Measurements from ENCODE around the gene LRFN5.

Gene LRFN5

GRCh38 chr14:41641690-41642089, 35.0 kb downstream of the LRFN5 start:
- Histone ChIP-seq H3K4me3 (ENCODE audit: low read length) (no peak overlapping the region), H3F3A (ENCODE audit: control insufficient read depth, insufficient read depth) (no peaks in the 10 kb centered on the region), H3K27me3 (ENCODE audit: control insufficient read depth, low read length) (no peaks in the 10 kb centered on the region), H3K4me2 (ENCODE audit: low read length) (no peak overlapping the region), H3K4me1 (ENCODE audit: control insufficient read depth, low read length) (no peaks in the 10 kb centered on the region), H3K27ac (ENCODE audit: low read depth, low read length) (no peak overlapping the region), H3K79me2 (ENCODE audit: control insufficient read depth, low read length) (no peaks in the 10 kb centered on the region), H3K36me3 (ENCODE audit: control insufficient read depth, low read length) (no peaks in the 10 kb centered on the region), H3K9me2 (replicated peaks; ENCODE audit: control insufficient read depth, low read length) (no peaks in the 10 kb centered on the region), H3K9me3 (ENCODE audit: control insufficient read depth, insufficient read depth, low read length) (no peaks in the 10 kb centered on the region), H4K20me1 (ENCODE audit: control insufficient read depth, insufficient read depth, low read depth, low read length) (no peaks in the 10 kb centered on the region)
- TF ChIP-seq EZH2phosphoT487 (IDR thresholded peaks at IDR 0.05; ENCODE audit: borderline replicate concordance, low read length), result no peak
- no peak for TF ChIP-seq CTCF (IDR thresholded peaks at IDR 0.05; ENCODE audit: low read depth, low read length, poor library complexity, severe bottlenecking)

- H3K79me2 ChIP-seq (ENCODE audit: control insufficient read depth, low read length), result no peaks in the 10 kb centered on the region
Observed at GRCh38 chr14:41642367-41642766, 35.7 kb downstream of the LRFN5 start.

GRCh38 chr14:41642789-41643188, 36.1 kb downstream of the LRFN5 start:
- Histone ChIP-seq H3F3A (ENCODE audit: control insufficient read depth, insufficient read depth) (no peaks in the 10 kb centered on the region), H3K4me2 (ENCODE audit: low read length) (no peak overlapping the region), H3K27me3 (ENCODE audit: control insufficient read depth, low read length) (no peaks in the 10 kb centered on the region), H4K20me1 (ENCODE audit: control insufficient read depth, insufficient read depth, low read depth, low read length) (no peaks in the 10 kb centered on the region), H3K9me3 (ENCODE audit: control insufficient read depth, insufficient read depth, low read length) (no peaks in the 10 kb centered on the region), H3K4me1 (ENCODE audit: control insufficient read depth, low read length) (no peaks in the 10 kb centered on the region), H3K27ac (ENCODE audit: low read depth, low read length) (no peak overlapping the region), H3K4me3 (ENCODE audit: low read length) (no peak overlapping the region), H3K79me2 (ENCODE audit: control insufficient read depth, low read length) (no peaks in the 10 kb centered on the region), H3K9me2 (replicated peaks; ENCODE audit: control insufficient read depth, low read length) (no peaks in the 10 kb centered on the region), H3K36me3 (ENCODE audit: control insufficient read depth, low read length) (no peaks in the 10 kb centered on the region)
- no peak for TF ChIP-seq EZH2phosphoT487 (IDR thresholded peaks at IDR 0.05; ENCODE audit: borderline replicate concordance, low read length)
- no peak for TF ChIP-seq CTCF (IDR thresholded peaks at IDR 0.05; ENCODE audit: low read depth, low read length, poor library complexity, severe bottlenecking)

More at GRCh38 chr14:41642367-41642766, 35.7 kb downstream of the LRFN5 start:
- H3K27ac ChIP-seq (ENCODE audit: low read depth, low read length), result no peak overlapping the region
- no peak overlapping the region for H3K4me2 ChIP-seq (ENCODE audit: low read length)
- H3K9me3 ChIP-seq (ENCODE audit: control insufficient read depth, insufficient read depth, low read length), result no peaks in the 10 kb centered on the region
- no peaks in the 10 kb centered on the region for H3K4me1 ChIP-seq (ENCODE audit: control insufficient read depth, low read length)
- H3K4me3 ChIP-seq (ENCODE audit: low read length), result no peak overlapping the region
- H3K27me3 ChIP-seq (ENCODE audit: control insufficient read depth, low read length), result no peaks in the 10 kb centered on the region
- no peaks in the 10 kb centered on the region for H3K36me3 ChIP-seq (ENCODE audit: control insufficient read depth, low read length)
- H3K9me2 ChIP-seq (replicated peaks; ENCODE audit: control insufficient read depth, low read length), result no peaks in the 10 kb centered on the region
- no peaks in the 10 kb centered on the region for H3F3A ChIP-seq (ENCODE audit: control insufficient read depth, insufficient read depth)
- TF ChIP-seq EZH2phosphoT487 (IDR thresholded peaks at IDR 0.05; ENCODE audit: borderline replicate concordance, low read length) (no peak), CTCF (IDR thresholded peaks at IDR 0.05; ENCODE audit: low read depth, low read length, poor library complexity, severe bottlenecking) (no peak)
- no peaks in the 10 kb centered on the region for H4K20me1 ChIP-seq (ENCODE audit: control insufficient read depth, insufficient read depth, low read depth, low read length)

GRCh38 chr14:41644606-41645005, 37.9 kb downstream of the LRFN5 start:
- H3K36me3 ChIP-seq (ENCODE audit: control insufficient read depth, low read length), result no peaks in the 10 kb centered on the region
- TF ChIP-seq EZH2phosphoT487 (IDR thresholded peaks at IDR 0.05; ENCODE audit: borderline replicate concordance, low read length), result no peak
- TF ChIP-seq CTCF (IDR thresholded peaks at IDR 0.05; ENCODE audit: low read depth, low read length, poor library complexity, severe bottlenecking), result no peak
- H4K20me1 ChIP-seq (ENCODE audit: control insufficient read depth, insufficient read depth, low read depth, low read length), result no peaks in the 10 kb centered on the region
- H3K9me3 ChIP-seq (ENCODE audit: control insufficient read depth, insufficient read depth, low read length), result no peaks in the 10 kb centered on the region
- H3K27me3 ChIP-seq (ENCODE audit: control insufficient read depth, low read length), result no peaks in the 10 kb centered on the region
- no peaks in the 10 kb centered on the region for H3F3A ChIP-seq (ENCODE audit: control insufficient read depth, insufficient read depth)
- H3K27ac ChIP-seq (ENCODE audit: low read depth, low read length), result no peak overlapping the region
- H3K9me2 ChIP-seq (replicated peaks; ENCODE audit: control insufficient read depth, low read length), result no peaks in the 10 kb centered on the region
- no peaks in the 10 kb centered on the region for H3K79me2 ChIP-seq (ENCODE audit: control insufficient read depth, low read length)
- H3K4me1 ChIP-seq (ENCODE audit: control insufficient read depth, low read length), result no peaks in the 10 kb centered on the region
- H3K4me2 ChIP-seq (ENCODE audit: low read length), result no peak overlapping the region
- H3K4me3 ChIP-seq (ENCODE audit: low read length), result no peak overlapping the region
